Measurements from ENCODE around the gene BCAS1. TPM values are rescaled to one million over a fixed set of nuclear protein-coding genes. Genes with fewer than 3 reads are reported as not detected.

BCAS1 gene
- total RNA-seq, 2 experiments from 2014 or later = 0.16 to 0.19 TPM

GRCh38 chr20:54021446-54022235 lies 48.8 kb downstream of the BCAS1 start:
- CTCF ChIA-PET (ENCODE audit: unreplicated experiment) = no interaction called here
- TF ChIP-seq EZH2phosphoT487 (IDR thresholded peaks at IDR 0.05; ENCODE audit: borderline replicate concordance, low read depth, low read length) = no peak
- TF ChIP-seq, protein P1, sequence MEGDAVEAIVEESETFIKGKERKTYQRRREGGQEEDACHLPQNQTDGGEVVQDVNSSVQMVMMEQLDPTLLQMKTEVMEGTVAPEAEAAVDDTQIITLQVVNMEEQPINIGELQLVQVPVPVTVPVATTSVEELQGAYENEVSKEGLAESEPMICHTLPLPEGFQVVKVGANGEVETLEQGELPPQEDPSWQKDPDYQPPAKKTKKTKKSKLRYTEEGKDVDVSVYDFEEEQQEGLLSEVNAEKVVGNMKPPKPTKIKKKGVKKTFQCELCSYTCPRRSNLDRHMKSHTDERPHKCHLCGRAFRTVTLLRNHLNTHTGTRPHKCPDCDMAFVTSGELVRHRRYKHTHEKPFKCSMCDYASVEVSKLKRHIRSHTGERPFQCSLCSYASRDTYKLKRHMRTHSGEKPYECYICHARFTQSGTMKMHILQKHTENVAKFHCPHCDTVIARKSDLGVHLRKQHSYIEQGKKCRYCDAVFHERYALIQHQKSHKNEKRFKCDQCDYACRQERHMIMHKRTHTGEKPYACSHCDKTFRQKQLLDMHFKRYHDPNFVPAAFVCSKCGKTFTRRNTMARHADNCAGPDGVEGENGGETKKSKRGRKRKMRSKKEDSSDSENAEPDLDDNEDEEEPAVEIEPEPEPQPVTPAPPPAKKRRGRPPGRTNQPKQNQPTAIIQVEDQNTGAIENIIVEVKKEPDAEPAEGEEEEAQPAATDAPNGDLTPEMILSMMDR (conservative IDR thresholded peaks at IDR 0.05; ENCODE audit: low read length) = no peak
- Histone ChIP-seq H3K9me2 (ENCODE audit: insufficient read depth, low read length) (no peaks in the 10 kb centered on the region), H3K36me3 (ENCODE audit: insufficient read depth, low read length) (no peaks in the 10 kb centered on the region), H3K4me2 (ENCODE audit: low read length) (no peak overlapping the region), H3K4me1 (ENCODE audit: insufficient read depth, low read length, poor library complexity, severe bottlenecking) (peaks cover 7% of the 10 kb centered on the region), H3K27ac (ENCODE audit: low read depth, low read length, poor library complexity, severe bottlenecking) (no peak overlapping the region), H3K79me2 (ENCODE audit: insufficient read depth, low read depth, low read length) (no peaks in the 10 kb centered on the region), H4K20me1 (ENCODE audit: insufficient read depth, low read length) (no peaks in the 10 kb centered on the region), H3K4me3 (ENCODE audit: low read depth, low read length, poor library complexity, severe bottlenecking) (no peak overlapping the region), H3K9me3 (ENCODE audit: low read length) (no peaks in the 10 kb centered on the region), H2AFZ (ENCODE audit: low read length) (no peak overlapping the region)
- intact Hi-C loops (cut with micrococcal nuclease; ENCODE audit: unreplicated experiment) = no loop called here
- POLR2A ChIA-PET = no interaction called here
- no TSS peak for BruUV-seq (replicated peaks)
- no peak for DNase-seq (ENCODE audit: low spot score)

DNA sequence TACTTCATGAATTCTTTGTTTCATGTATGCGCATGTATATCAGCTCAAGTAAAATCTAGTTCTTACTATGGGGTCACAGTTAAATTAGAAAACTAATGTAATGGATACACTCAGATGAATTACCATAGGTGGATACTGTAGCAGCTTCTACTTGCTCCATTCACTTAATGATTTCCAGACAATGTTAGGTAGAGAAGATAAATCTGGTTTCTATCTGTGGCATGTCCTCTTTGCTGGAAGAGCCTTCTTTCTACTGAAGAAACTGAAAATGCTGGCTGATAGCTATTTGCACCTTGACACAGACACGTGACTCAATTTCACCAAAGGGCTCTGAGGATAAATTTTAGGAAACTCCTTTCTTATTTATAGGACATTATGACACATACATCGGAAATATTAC lies 49.5 kb downstream of the BCAS1 start:
- H3K9me2 ChIP-seq (ENCODE audit: insufficient read depth, low read length) = no peaks in the 10 kb centered on the region
- BruUV-seq (replicated peaks) = no TSS peak
- peaks cover 7% of the 10 kb centered on the region for H3K4me1 ChIP-seq (ENCODE audit: insufficient read depth, low read length, poor library complexity, severe bottlenecking)
- no peaks in the 10 kb centered on the region for H3K9me3 ChIP-seq (ENCODE audit: low read length)
- no peaks in the 10 kb centered on the region for H3K36me3 ChIP-seq (ENCODE audit: insufficient read depth, low read length)
- no peak overlapping the region for H3K4me3 ChIP-seq (ENCODE audit: low read depth, low read length, poor library complexity, severe bottlenecking)
- TF ChIP-seq EZH2phosphoT487 (IDR thresholded peaks at IDR 0.05; ENCODE audit: borderline replicate concordance, low read depth, low read length) = no peak
- TF ChIP-seq, protein P1 (conservative IDR thresholded peaks at IDR 0.05; ENCODE audit: low read length) = no peak
- no peak overlapping the region for H3K27ac ChIP-seq (ENCODE audit: low read depth, low read length, poor library complexity, severe bottlenecking)
- no peaks in the 10 kb centered on the region for H4K20me1 ChIP-seq (ENCODE audit: insufficient read depth, low read length)
- intact Hi-C loops (cut with micrococcal nuclease; ENCODE audit: unreplicated experiment) = no loop called here
- ChIA-PET POLR2A (interaction anchor here (0.8 kb wide), 1 partner anchor 22 kb away, joined by 3 read pairs; no protein-coding TSS in a partner anchor), CTCF (ENCODE audit: unreplicated experiment) (no interaction called here)
- no peaks in the 10 kb centered on the region for H3K79me2 ChIP-seq (ENCODE audit: insufficient read depth, low read depth, low read length)
- no peak overlapping the region for H2AFZ ChIP-seq (ENCODE audit: low read length)
- no peak for DNase-seq (ENCODE audit: low spot score)
- no peak overlapping the region for H3K4me2 ChIP-seq (ENCODE audit: low read length)

DNA sequence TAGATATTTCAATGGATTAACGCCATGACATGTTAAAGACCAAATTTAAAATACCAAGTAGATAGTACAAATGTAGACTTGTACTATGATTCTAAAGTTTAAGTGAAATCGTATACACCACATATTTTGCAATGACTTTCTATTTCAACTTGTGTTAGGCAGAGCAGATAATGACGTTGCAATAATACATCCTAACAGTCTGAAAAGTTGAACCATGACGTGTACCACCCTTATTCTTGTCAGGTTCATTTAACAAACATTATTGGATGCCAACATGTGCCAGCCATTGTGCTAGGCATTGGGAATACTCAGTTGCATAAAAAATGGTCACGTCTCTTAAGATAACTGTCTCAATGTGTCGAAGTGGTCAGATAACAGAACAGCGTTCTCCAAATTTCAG lies 50.0 kb downstream of the BCAS1 start:
- Histone ChIP-seq H4K20me1 (ENCODE audit: insufficient read depth, low read length) (no peaks in the 10 kb centered on the region), H3K4me2 (ENCODE audit: low read length) (no peak overlapping the region), H3K9me3 (ENCODE audit: low read length) (no peaks in the 10 kb centered on the region), H3K36me3 (ENCODE audit: insufficient read depth, low read length) (no peaks in the 10 kb centered on the region), H3K9me2 (ENCODE audit: insufficient read depth, low read length) (no peaks in the 10 kb centered on the region), H3K4me1 (ENCODE audit: insufficient read depth, low read length, poor library complexity, severe bottlenecking) (peaks cover 7% of the 10 kb centered on the region), H3K4me3 (ENCODE audit: low read depth, low read length, poor library complexity, severe bottlenecking) (no peak overlapping the region), H3K79me2 (ENCODE audit: insufficient read depth, low read depth, low read length) (no peaks in the 10 kb centered on the region), H3K27ac (ENCODE audit: low read depth, low read length, poor library complexity, severe bottlenecking) (no peak overlapping the region), H2AFZ (ENCODE audit: low read length) (no peak overlapping the region)
- POLR2A ChIA-PET = interaction anchor here (0.8 kb wide), 1 partner anchor 23 kb away, joined by 3 read pairs; no protein-coding TSS in a partner anchor
- CTCF ChIA-PET (ENCODE audit: unreplicated experiment) = no interaction called here
- TF ChIP-seq EZH2phosphoT487 (IDR thresholded peaks at IDR 0.05; ENCODE audit: borderline replicate concordance, low read depth, low read length) = no peak
- TF ChIP-seq, protein P1 (conservative IDR thresholded peaks at IDR 0.05; ENCODE audit: low read length) = no peak
- DNase-seq (ENCODE audit: low spot score) = no peak
- no TSS peak for BruUV-seq (replicated peaks)
- intact Hi-C loops (cut with micrococcal nuclease; ENCODE audit: unreplicated experiment) = no loop called here
